RWPE2 (cell line): ENCODE data around the gene ADAMTS17.

Experiments
- ATAC-seq: fragments of 200-7000 bp; cut with Tn5 transposase; 3 replicates; pipeline ENCODE4 v1.9.1; 2021; ENCODE audit warnings: low read depth
- DNase-seq: peaks from one replicate; pipeline ENCODE4 v3.0.0-alpha.2; 2020; ENCODE audit warnings: low spot score
- H3K27ac ChIP-seq: fragments of 450-650 bp; 2 replicates; pipeline ENCODE4 v1.5.1; 2017; ENCODE audit warnings: mild to moderate bottlenecking; ENCODE audit not compliant: poor library complexity, severe bottlenecking
- H3K27me3 ChIP-seq: fragments of 250-450 bp; sonication (Bioruptor Pico); 2 replicates; pipeline ENCODE4 v1.5.1; 2021; ENCODE audit warnings: mild to moderate bottlenecking, moderate library complexity; ENCODE audit not compliant: insufficient read depth, poor library complexity, severe bottlenecking
- H3K36me3 ChIP-seq: fragments of 250-450 bp; sonication (Bioruptor Pico); 2 replicates; pipeline ENCODE4 v1.5.1; 2020; ENCODE audit warnings: low read depth, mild to moderate bottlenecking, moderate library complexity
- H3K4me1 ChIP-seq: fragments of 250-450 bp; sonication (Bioruptor Pico); 2 replicates; pipeline ENCODE4 v1.5.1; 2021; ENCODE audit warnings: mild to moderate bottlenecking, moderate library complexity; ENCODE audit not compliant: insufficient read depth, poor library complexity, severe bottlenecking
- H3K4me3 ChIP-seq: fragments of 250-450 bp; sonication (Bioruptor Pico); 2 replicates; pipeline ENCODE4 v1.5.1; 2021; ENCODE audit warnings: mild to moderate bottlenecking, moderate library complexity; ENCODE audit not compliant: severe bottlenecking
- H3K9me3 ChIP-seq: fragments of 250-450 bp; sonication (Bioruptor Pico); 2 replicates; pipeline ENCODE4 v1.5.1; 2021; ENCODE audit warnings: mild to moderate bottlenecking, moderate library complexity; ENCODE audit not compliant: severe bottlenecking
- TF ChIP-seq, protein P1 (sequence below): fragments of 450-650 bp; IDR thresholded peaks from one replicate; pipeline ENCODE4 v1.5.1; 2017; ENCODE audit warnings: mild to moderate bottlenecking, moderate library complexity; ENCODE audit not compliant: poor library complexity, severe bottlenecking

The ADAMTS17 gene

DNA sequence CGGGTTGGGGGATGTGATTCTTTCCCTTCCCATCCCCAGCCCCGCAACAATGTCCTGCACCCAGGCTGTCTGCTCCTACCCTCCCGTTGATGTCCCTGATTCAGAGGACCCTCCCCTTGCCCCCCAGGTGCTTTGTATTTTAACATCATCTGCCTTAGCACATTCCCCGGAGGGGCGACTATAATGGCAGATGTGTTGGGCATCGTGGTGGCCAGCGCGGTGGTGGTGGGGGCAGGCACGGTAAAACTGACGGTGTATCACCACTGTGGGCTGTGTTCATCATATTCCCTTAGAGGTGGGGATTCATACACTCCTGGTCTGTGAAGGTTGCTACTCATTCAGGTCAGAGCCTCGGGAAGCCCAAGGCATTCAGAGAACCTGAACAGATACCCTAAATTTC is 173.0 kb downstream of the ADAMTS17 start:
- DNase-seq (peak; percentile 30), ATAC-seq (no peak)
- Histone ChIP-seq H3K4me3 (no peak overlapping the region), H3K27ac (no peak overlapping the region), H3K9me3 (peaks cover 15% of the 10 kb centered on the region), H3K27me3 (no peaks in the 10 kb centered on the region), H3K4me1 (no peaks in the 10 kb centered on the region), H3K36me3 (no peaks in the 10 kb centered on the region)
- TF ChIP-seq, protein P1, sequence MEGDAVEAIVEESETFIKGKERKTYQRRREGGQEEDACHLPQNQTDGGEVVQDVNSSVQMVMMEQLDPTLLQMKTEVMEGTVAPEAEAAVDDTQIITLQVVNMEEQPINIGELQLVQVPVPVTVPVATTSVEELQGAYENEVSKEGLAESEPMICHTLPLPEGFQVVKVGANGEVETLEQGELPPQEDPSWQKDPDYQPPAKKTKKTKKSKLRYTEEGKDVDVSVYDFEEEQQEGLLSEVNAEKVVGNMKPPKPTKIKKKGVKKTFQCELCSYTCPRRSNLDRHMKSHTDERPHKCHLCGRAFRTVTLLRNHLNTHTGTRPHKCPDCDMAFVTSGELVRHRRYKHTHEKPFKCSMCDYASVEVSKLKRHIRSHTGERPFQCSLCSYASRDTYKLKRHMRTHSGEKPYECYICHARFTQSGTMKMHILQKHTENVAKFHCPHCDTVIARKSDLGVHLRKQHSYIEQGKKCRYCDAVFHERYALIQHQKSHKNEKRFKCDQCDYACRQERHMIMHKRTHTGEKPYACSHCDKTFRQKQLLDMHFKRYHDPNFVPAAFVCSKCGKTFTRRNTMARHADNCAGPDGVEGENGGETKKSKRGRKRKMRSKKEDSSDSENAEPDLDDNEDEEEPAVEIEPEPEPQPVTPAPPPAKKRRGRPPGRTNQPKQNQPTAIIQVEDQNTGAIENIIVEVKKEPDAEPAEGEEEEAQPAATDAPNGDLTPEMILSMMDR = no peak

DNA sequence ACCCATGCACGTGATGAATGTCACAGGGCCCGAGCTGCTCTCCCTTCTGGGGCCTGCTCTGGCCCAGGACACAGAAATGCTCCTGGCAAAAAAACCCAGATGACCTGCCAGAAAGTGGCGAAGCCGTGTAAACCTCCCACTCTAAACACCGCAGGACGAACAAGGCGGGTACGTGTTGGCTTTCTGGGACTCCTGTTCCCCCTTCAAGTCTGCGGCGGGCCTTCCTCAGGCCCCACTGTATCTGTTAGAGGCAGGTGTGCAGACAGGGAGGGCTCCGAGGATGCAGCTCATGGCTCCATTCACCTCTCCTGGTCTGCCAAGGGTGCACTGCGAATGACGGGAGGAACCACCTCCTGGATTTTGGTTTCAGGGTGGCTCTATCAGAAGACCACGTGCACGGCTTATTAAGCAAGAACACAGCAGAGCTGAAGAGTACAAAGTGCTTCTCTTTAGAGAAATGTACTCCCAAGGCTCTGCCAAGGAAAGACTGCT is 173.8 kb downstream of the ADAMTS17 start:
- peak; percentile 61 for DNase-seq
- TF ChIP-seq, protein P1 = no peak
- Histone ChIP-seq H3K4me3 (no peak overlapping the region), H3K27me3 (no peaks in the 10 kb centered on the region), H3K4me1 (no peaks in the 10 kb centered on the region), H3K27ac (no peak overlapping the region), H3K9me3 (peaks cover 10% of the 10 kb centered on the region), H3K36me3 (no peaks in the 10 kb centered on the region)
- no peak for ATAC-seq

DNA sequence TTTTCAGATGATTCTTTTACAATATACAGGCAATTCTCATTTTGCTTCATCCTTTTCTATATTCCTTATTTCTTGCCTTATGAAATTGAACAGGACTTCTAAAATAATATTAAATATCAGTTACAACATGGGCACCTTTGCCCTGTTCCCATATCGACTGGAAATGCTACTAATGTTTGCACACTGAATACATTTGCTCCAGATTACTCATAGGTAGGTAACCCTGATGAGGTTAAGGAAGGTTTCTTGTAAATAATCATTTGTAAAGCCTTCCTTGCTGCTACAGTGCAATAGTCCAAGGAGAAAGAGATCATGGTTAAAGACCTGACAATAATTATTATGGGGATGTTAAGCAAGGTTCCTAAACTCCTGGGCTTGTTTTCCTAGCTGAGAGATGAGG is 175.5 kb downstream of the ADAMTS17 start:
- H3K27me3 ChIP-seq = no peaks in the 10 kb centered on the region
- no peaks in the 10 kb centered on the region for H3K9me3 ChIP-seq
- no peak overlapping the region for H3K27ac ChIP-seq
- no peak for DNase-seq
- no peak overlapping the region for H3K4me3 ChIP-seq
- H3K36me3 ChIP-seq = no peaks in the 10 kb centered on the region
- H3K4me1 ChIP-seq = no peaks in the 10 kb centered on the region
- ATAC-seq = peak; percentile 24; the same call in 1 of the 3 replicates
- TF ChIP-seq, protein P1 = no peak

DNA sequence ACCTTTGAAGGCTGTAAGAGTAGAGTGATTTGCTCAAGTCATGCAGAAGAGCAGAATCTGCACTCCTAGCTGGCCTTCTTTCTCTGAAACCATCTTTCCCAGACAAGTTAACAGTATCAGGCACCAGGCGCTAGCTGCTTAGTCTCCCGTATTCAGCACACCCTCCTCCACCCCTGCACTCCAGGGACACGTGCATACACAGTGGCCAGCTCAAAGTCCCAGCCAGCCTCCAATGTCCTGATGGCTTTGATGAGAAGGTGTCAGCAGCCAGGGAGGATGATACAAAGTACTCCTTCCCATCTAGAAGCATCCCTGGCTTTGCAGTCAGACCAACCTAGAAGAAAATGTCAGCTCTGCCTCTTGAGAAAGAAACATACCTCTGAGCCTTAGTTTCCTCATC is 177.8 kb downstream of the ADAMTS17 start:
- no peak overlapping the region for H3K27ac ChIP-seq
- H3K4me1 ChIP-seq = no peaks in the 10 kb centered on the region
- H3K4me3 ChIP-seq = no peak overlapping the region
- H3K9me3 ChIP-seq = no peaks in the 10 kb centered on the region
- DNase-seq (peak; percentile 38), ATAC-seq (no peak)
- H3K36me3 ChIP-seq = no peaks in the 10 kb centered on the region
- H3K27me3 ChIP-seq = no peaks in the 10 kb centered on the region
- TF ChIP-seq, protein P1 = no peak

DNA sequence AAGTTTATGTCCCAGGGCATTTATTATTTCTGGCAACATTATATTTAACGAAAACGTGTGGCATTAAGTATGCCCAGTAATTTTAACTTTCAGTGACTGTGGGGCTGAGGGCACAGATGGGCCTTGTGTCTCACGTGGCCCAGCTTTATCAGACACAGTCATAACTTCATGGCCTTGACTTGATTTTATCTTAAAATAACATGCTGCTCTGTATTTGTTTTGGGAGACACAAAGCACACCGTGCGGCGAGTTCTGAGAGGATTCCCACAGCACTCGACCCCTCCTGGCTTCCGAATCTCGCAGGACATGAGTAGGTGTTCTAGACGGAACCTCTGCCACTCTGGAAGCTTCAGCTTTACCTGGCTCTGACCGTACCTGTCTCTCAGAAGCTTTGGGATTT is 180.8 kb downstream of the ADAMTS17 start:
- no peak overlapping the region for H3K27ac ChIP-seq
- H3K9me3 ChIP-seq = no peaks in the 10 kb centered on the region
- no peaks in the 10 kb centered on the region for H3K36me3 ChIP-seq
- no peaks in the 10 kb centered on the region for H3K27me3 ChIP-seq
- H3K4me1 ChIP-seq = no peaks in the 10 kb centered on the region
- DNase-seq (peak; percentile 32), ATAC-seq (no peak)
- H3K4me3 ChIP-seq = no peak overlapping the region
- TF ChIP-seq, protein P1 = no peak
